ENCODE data around the gene TFCP2L1.

DNA sequence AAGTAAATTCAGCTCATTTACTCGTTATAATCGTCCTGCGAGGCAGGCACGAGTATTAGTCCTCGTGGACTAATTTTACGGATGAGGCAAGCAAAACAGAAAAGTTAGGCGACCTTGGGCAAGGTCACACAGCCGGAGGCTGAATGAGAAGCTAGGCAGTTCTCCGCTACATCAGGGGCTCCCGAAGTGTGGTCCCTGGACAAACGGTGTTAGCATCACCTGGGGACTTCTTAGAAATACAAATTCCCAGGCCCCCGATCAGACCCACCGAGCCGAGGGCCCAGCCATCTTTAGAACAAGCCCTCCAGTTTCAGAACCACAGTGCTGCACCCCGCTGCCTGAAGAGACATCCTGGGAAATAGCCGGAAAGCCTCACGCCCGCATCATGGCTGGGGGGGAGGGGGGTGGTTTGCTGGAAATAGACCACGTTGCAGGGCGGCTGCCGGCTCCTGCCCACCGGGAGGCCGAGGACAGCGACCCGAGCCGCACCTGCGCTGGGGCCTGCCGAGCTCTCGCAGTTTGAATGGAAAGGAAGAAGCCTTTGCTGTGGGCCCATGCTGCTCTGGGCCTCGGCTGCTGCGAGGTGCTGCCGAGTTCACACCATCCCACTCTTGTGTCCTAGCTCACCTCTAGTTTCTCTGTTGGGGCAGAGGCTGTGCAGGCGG is 72.2 kb downstream of the TFCP2L1 start:
- TF ChIP-seq, protein P1, sequence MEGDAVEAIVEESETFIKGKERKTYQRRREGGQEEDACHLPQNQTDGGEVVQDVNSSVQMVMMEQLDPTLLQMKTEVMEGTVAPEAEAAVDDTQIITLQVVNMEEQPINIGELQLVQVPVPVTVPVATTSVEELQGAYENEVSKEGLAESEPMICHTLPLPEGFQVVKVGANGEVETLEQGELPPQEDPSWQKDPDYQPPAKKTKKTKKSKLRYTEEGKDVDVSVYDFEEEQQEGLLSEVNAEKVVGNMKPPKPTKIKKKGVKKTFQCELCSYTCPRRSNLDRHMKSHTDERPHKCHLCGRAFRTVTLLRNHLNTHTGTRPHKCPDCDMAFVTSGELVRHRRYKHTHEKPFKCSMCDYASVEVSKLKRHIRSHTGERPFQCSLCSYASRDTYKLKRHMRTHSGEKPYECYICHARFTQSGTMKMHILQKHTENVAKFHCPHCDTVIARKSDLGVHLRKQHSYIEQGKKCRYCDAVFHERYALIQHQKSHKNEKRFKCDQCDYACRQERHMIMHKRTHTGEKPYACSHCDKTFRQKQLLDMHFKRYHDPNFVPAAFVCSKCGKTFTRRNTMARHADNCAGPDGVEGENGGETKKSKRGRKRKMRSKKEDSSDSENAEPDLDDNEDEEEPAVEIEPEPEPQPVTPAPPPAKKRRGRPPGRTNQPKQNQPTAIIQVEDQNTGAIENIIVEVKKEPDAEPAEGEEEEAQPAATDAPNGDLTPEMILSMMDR (conservative IDR thresholded peaks at IDR 0.05; ENCODE audit: low read depth, low read length) = no peak
- TF ChIP-seq EZH2phosphoT487 (IDR thresholded peaks at IDR 0.05; ENCODE audit: borderline replicate concordance, low read length) = no peak
- TF ChIP-seq EZH2 (IDR thresholded peaks at IDR 0.05; ENCODE audit: low read length, unreplicated experiment) = no peak
